GM21786 (cell line): ENCODE results near the gene EVI2A.

Source experiments
- ATAC-seq: cut with Tn5 transposase; IDR thresholded peaks from one replicate; pipeline ENCODE4 v1.9.1; 2021; ENCODE audit not compliant: unreplicated experiment

EVI2A gene

GRCh38 chr17:31279401-31279800 lies 42.0 kb downstream of the EVI2A start:
- no peak for ATAC-seq

DNA sequence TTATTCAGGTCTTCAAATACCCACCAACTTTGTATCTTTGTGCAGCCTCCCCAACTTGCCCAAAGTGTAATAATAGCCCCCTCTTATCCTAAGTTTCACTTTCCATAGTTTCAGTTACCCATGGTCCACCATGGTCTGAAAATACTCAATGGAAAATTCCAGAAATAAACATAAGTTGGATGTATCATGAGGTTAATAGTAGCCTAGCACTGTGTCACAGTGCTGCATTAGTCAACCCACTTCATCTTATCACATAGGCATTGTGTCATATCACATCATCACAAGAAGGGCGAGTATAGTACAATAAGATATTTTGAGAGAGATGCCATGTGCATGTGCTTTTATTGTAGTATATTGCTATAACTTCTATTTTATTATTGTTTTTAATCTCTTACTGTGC lies 46.3 kb downstream of the EVI2A start:
- no peak for ATAC-seq

GRCh38 chr17:31274252-31274651 lies 47.2 kb downstream of the EVI2A start:
- no peak for ATAC-seq

GRCh38 chr17:31273516-31273915 lies 47.9 kb downstream of the EVI2A start:
- ATAC-seq, result no peak

DNA sequence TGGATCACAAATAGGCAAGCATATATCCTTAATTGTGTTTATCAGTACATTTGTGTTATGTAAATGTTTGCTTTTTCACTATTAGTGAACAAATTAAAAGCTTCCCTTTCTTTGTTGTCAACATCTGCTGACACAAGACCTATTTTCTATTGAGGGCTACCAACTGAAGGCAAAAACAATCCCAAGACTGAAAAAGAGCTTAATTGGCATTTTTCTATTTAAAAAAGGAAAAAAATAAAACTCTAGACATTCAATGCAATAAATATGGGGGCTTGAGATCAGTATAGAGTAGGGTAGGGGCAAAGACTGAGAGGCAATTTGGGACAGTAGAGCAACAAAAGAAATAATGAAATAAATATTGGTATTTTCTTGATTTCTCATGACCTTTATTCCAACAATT lies 48.6 kb downstream of the EVI2A start:
- no peak for ATAC-seq

- ATAC-seq, result no peak
These were observed 49.2 kb downstream of the EVI2A start for GRCh38 chr17:31272236-31272635.

DNA sequence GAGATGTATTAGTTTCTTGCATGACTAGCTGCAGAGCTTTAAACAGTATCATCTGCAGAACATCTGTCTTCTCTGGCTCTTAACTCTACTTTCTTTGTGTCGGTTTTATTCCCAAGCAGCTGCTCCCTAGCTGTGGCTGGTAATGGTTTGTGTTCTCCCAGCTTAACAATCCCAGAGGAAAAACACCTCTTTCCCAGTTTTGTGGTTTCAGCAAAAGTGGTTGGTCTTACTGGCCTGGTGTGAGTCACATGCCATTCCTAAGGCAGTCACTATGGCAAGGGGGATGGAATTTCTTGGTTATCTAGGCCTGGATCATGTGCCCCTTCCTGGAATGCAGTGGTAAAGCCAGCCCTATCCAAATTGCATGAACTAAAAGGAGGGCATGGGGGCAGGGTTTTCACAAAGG lies 51.8 kb downstream of the EVI2A start:
- ATAC-seq, result no peak

GRCh38 chr17:31269036-31269577 lies 52.3 kb downstream of the EVI2A start:
- no peak for ATAC-seq
